PC-9 (cell line): ENCODE results near the gene EYS.

ENCODE experiments used
- EZH2 ChIP-seq: fragments of 200-600 bp; sonication (generic); IDR thresholded peaks from 2 replicates; pipeline ENCODE4 v1.8.0; 2017; ENCODE audit warnings: antibody characterized with exemption, low read depth
- TF ChIP-seq, protein P1 (sequence below): fragments of 200-600 bp; sonication (generic); conservative IDR thresholded peaks from 2 replicates; pipeline ENCODE4 v1.6.1; 2017; ENCODE audit warnings: mixed run types, antibody characterized with exemption, mild to moderate bottlenecking, moderate library complexity

DNA sequence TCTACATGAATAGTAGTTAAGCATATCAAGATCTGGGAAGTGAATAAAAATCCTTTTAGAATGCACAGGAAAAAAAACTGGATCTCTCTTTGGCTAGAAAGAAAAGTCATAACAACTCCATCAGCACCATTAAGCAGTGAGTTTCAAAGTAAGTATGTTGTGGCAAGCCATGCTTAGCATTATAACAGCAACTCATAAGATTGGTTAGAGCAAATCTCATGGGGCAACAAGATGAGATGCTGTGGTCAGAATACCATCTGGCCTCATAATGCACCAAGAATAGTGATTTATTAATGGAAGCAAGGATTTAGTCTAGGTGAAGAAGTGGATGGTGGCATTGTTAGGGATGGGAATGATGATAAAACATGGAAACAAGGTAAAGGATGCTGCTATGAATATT lies 1912.0 kb downstream of the EYS start:
- TF ChIP-seq, protein P1, sequence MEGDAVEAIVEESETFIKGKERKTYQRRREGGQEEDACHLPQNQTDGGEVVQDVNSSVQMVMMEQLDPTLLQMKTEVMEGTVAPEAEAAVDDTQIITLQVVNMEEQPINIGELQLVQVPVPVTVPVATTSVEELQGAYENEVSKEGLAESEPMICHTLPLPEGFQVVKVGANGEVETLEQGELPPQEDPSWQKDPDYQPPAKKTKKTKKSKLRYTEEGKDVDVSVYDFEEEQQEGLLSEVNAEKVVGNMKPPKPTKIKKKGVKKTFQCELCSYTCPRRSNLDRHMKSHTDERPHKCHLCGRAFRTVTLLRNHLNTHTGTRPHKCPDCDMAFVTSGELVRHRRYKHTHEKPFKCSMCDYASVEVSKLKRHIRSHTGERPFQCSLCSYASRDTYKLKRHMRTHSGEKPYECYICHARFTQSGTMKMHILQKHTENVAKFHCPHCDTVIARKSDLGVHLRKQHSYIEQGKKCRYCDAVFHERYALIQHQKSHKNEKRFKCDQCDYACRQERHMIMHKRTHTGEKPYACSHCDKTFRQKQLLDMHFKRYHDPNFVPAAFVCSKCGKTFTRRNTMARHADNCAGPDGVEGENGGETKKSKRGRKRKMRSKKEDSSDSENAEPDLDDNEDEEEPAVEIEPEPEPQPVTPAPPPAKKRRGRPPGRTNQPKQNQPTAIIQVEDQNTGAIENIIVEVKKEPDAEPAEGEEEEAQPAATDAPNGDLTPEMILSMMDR: no peak
- no peak for TF ChIP-seq EZH2
